Vagina (tissue), 2 donors: Measurements from ENCODE around the gene B3GALNT1. TPM values are rescaled to one million over a fixed set of nuclear protein-coding genes. Genes with fewer than 3 reads are reported as not detected.

Source experiments
- DNase-seq, 2 donors: peaks; one replicate each; pipeline ENCODE4 v3.0.0-alpha.2; 2017; ENCODE audit errors: extremely low spot score in 2 of 2
- H3K27ac ChIP-seq: fragments of 200-600 bp; sonication (generic); one replicate; pipeline ENCODE4 v1.5.1; 2019
- H3K27me3 ChIP-seq: fragments of 200-600 bp; sonication (generic); one replicate; pipeline ENCODE4 v1.5.1; 2019
- H3K36me3 ChIP-seq, 2 donors: fragments of 200-600 bp; sonication (generic); one replicate each; pipeline ENCODE4 v1.5.1; 2017 to 2019
- H3K4me1 ChIP-seq: fragments of 200-600 bp; sonication (generic); one replicate; pipeline ENCODE4 v1.5.1; 2019
- H3K4me3 ChIP-seq, 2 donors: fragments of 200-600 bp; sonication (generic); 1 replicate in 1 of 2; 2 replicates in 1 of 2; pipeline ENCODE4 v1.5.1; 2016 to 2019
- H3K9me3 ChIP-seq: fragments of 200-600 bp; sonication (generic); one replicate; pipeline ENCODE4 v1.5.1; 2019
- CTCF ChIP-seq, 3 experiments: fragments of 450-650 bp in 2 of 3; fragments of 200-600 bp in 1 of 3; sonication (generic) in 1 of 3; IDR thresholded peaks; one replicate each; pipeline ENCODE4 v1.5.1; 2017 to 2019; ENCODE audit warnings: antibody characterized with exemption in 3 of 3, mild to moderate bottlenecking in 2 of 3, moderate library complexity in 2 of 3
- POLR2A ChIP-seq, 2 donors: fragments of 450-650 bp; IDR thresholded peaks; one replicate each; pipeline ENCODE4 v1.6.1; 2017; ENCODE audit warnings: antibody characterized with exemption in 2 of 2, mild to moderate bottlenecking in 2 of 2, moderate library complexity in 2 of 2
- POLR2AphosphoS5 ChIP-seq, 2 donors: sonication (generic); formaldehyde crosslinking; IDR thresholded peaks; one replicate each; pipeline ENCODE4 v1.9.0; 2017; ENCODE audit warnings: antibody characterized with exemption in 2 of 2, mild to moderate bottlenecking in 2 of 2, low read depth in 1 of 2; ENCODE audit not compliant: insufficient read depth in 1 of 2
- intact Hi-C: fragments of 100-400 bp; cut with DNase I; formaldehyde crosslinking; loops from one replicate; pipeline ENCODE4 v1.15.1; 2023
- total RNA-seq: library from RNA; depleted of rRNA; stranded (reverse); fragments of >200 nt; gene quantifications from one replicate; pipeline ENCODE4 v1.2.3, GENCODE V29; 2016

The B3GALNT1 gene
- total RNA-seq, 1 donor from 2014 or later = 4.9 TPM

DNA sequence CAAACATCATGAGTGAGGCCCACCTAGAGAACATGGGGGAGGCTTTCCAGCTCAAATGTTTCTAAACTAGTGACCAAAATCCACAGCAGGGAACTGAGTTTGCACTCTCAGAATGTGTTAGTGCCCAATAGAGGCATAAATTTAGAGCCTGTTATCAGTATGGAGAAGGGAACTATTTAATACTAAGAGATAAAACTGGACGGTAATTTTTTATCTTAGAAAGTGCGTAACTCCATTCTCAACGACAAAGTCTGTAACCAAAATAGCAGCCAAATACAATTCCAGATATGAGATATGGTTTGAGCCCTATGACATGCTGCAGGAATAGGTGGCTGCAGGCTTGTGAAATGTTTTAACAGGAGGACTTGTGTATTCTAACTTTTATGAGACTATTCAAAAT, 3.5 kb downstream of the B3GALNT1 start:
- no peak for DNase-seq
- intact Hi-C loops = no loop called here
- Histone ChIP-seq H3K27me3 (no peaks in the 10 kb centered on the region), H3K27ac (no peak overlapping the region), H3K4me3 (no peak overlapping the region), H3K36me3 (peaks cover 0 to 4% of the 10 kb centered on the region in 2 donors), H3K9me3 (no peaks in the 10 kb centered on the region), H3K4me1 (peaks cover 15% of the 10 kb centered on the region)
- no peak for TF ChIP-seq POLR2A (IDR thresholded peaks at IDR 0.05)
- no peak for TF ChIP-seq CTCF (IDR thresholded peaks at IDR 0.05)
- TF ChIP-seq POLR2AphosphoS5 (IDR thresholded peaks at IDR 0.05; ENCODE audit: insufficient read depth in 1 of 2, low read depth in 1 of 2) = no peak

GRCh38 chr3:161100994-161101393, 4.2 kb downstream of the B3GALNT1 start:
- Histone ChIP-seq H3K36me3 (peaks cover 0 to 4% of the 10 kb centered on the region in 2 donors), H3K4me1 (peaks cover 15% of the 10 kb centered on the region), H3K27ac (no peak overlapping the region), H3K9me3 (no peaks in the 10 kb centered on the region), H3K4me3 (no peak overlapping the region), H3K27me3 (no peaks in the 10 kb centered on the region)
- TF ChIP-seq POLR2A (IDR thresholded peaks at IDR 0.05) (no peak), CTCF (IDR thresholded peaks at IDR 0.05) (no peak), POLR2AphosphoS5 (IDR thresholded peaks at IDR 0.05; ENCODE audit: insufficient read depth in 1 of 2, low read depth in 1 of 2) (no peak)
- intact Hi-C loops = no loop called here
- DNase-seq = no peak

DNA sequence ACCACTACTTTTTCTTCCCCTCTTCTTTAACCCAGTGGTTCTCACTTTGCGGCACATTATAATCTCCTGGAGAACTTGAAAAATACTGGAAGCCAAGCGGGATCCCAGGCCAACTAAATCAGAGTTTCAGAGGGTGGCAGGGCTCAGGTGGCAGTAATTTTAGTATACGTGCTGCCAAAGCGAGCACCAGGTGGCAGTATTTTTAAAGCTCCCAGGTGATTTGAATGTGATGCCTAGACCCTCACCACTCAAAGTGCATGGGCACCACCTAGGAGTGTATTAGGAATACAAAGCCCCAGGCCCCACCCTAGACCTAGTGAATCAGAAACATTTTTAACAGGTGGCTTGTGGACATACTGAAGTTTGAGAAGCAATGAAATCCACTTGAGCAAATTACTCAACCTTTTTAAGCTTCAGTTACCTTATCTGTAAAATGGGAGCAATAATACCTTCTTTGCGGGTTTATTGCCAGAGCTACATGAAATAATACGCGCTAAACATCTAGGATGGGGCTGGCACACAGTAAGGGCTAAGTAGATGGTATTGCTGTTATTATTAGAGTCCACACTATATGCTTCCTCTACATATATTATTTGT, 8.3 kb downstream of the B3GALNT1 start:
- H3K27me3 ChIP-seq = no peaks in the 10 kb centered on the region
- no peak overlapping the region for H3K4me3 ChIP-seq
- TF ChIP-seq POLR2A (IDR thresholded peaks at IDR 0.05) = no peak
- TF ChIP-seq CTCF (IDR thresholded peaks at IDR 0.05) = no peak
- intact Hi-C loops = no loop called here
- no peaks in the 10 kb centered on the region for H3K9me3 ChIP-seq
- no peak overlapping the region for H3K27ac ChIP-seq
- H3K36me3 ChIP-seq = peaks cover 0 to 4% of the 10 kb centered on the region in 2 donors
- no peaks in the 10 kb centered on the region for H3K4me1 ChIP-seq
- DNase-seq = no peak

DNA sequence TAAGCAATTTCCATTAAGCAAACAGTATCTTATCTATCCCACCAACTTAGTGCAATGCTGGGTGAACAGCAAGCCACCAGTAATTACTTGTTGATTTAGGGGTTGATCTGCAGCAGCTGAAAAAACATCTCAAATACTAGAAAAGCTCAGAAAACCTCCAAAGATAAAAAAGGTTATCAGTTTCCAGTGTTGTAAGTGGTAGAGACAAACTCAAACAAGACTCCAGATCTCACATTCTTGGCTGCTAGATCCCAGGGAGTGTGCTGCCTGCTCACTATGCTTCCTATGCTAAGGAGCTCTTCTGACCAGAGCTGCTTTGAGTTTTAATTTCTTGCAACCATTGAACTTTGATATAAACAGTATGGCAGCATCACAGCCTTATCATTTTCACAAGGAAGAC, 11.3 kb downstream of the B3GALNT1 start:
- Histone ChIP-seq H3K4me3 (no peak overlapping the region), H3K9me3 (no peaks in the 10 kb centered on the region), H3K4me1 (no peaks in the 10 kb centered on the region), H3K27me3 (no peaks in the 10 kb centered on the region), H3K36me3 (peaks cover 0 to 8% of the 10 kb centered on the region in 2 donors), H3K27ac (no peak overlapping the region)
- intact Hi-C loops = no loop called here
- TF ChIP-seq POLR2AphosphoS5 (IDR thresholded peaks at IDR 0.05; ENCODE audit: insufficient read depth in 1 of 2, low read depth in 1 of 2) (no peak), POLR2A (IDR thresholded peaks at IDR 0.05) (no peak), CTCF (IDR thresholded peaks at IDR 0.05) (no peak)
- DNase-seq = no peak

GRCh38 chr3:161084277-161084676, 20.9 kb downstream of the B3GALNT1 start:
- TF ChIP-seq POLR2AphosphoS5 (IDR thresholded peaks at IDR 0.05; ENCODE audit: insufficient read depth in 1 of 2, low read depth in 1 of 2) = no peak
- TF ChIP-seq CTCF (IDR thresholded peaks at IDR 0.05) = no peak
- TF ChIP-seq POLR2A (IDR thresholded peaks at IDR 0.05) = no peak
- Histone ChIP-seq H3K9me3 (no peaks in the 10 kb centered on the region), H3K4me1 (no peaks in the 10 kb centered on the region), H3K4me3 (no peak overlapping the region), H3K27me3 (no peaks in the 10 kb centered on the region), H3K27ac (no peak overlapping the region), H3K36me3 (peaks cover 0 to 13% of the 10 kb centered on the region in 2 donors)
- intact Hi-C loops = no loop called here
- DNase-seq = no peak
